GM23248 (cell line): ENCODE results near the gene CYB561A3.

Experiments
- EZH2 ChIP-seq: fragments of 200-600 bp; sonication (generic); IDR thresholded peaks from 2 replicates; pipeline ENCODE4 v1.6.1; 2018; ENCODE audit warnings: antibody characterized with exemption, mild to moderate bottlenecking; ENCODE audit not compliant: insufficient read depth, poor library complexity, severe bottlenecking
- EZH2phosphoT487 ChIP-seq: fragments of 200-600 bp; sonication (generic); IDR thresholded peaks from 2 replicates; pipeline ENCODE4 v1.6.1; 2018; ENCODE audit warnings: antibody characterized with exemption, moderate library complexity, mild to moderate bottlenecking, low read depth; ENCODE audit not compliant: insufficient read depth

DNA sequence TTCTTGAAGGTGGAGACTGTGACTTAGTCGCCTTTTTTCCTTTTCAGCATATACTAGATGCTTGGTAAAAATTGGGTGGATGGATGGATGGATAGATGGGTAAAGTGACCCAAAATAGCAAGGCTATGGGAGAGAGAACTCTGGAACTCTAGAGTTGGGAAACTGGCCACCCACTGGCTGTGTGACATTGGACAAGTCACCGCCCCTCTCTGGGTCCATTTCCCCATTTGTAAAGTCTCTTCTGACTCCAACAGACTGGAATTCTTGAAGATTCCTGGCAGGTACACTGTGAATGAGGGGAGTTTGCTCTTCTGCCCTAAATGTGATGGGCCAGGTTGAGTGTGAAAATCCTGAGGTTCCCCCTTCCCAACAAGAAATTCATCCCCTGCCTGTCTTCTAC, 20.7 kb downstream of the CYB561A3 start:
- TF ChIP-seq EZH2 = no peak
- no peak for TF ChIP-seq EZH2phosphoT487
